Stimulated activated CD4-positive, alpha-beta T cell treated with anti-CD3 and anti-CD28 coated beads, Interleukin-4, amount 100 ng/mL, for 24 hours (primary cell): ENCODE measurements around the gene ARID4B.
"Not testable (repeated sequence)": the region's sequence is repeated elsewhere in the genome, so short reads cannot be mapped to it uniquely, and the experiment has no call there.

ENCODE experiments used
- DNase-seq: peaks from one replicate; pipeline ENCODE4 v3.0.0-alpha.2; 2020

Gene ARID4B

GRCh38 chr1:235266325-235266724, 61.7 kb downstream of the ARID4B start:
- DNase-seq: no peak

- no peak for DNase-seq
These were observed 62.1 kb downstream of the ARID4B start for GRCh38 chr1:235265900-235266299.

GRCh38 chr1:235264327-235264726, 63.7 kb downstream of the ARID4B start:
- no peak for DNase-seq

- no peak for DNase-seq
These were observed 65.4 kb downstream of the ARID4B start for GRCh38 chr1:235262539-235262938.

GRCh38 chr1:235261243-235261642, 66.7 kb downstream of the ARID4B start:
- no peak for DNase-seq

- no peak for DNase-seq
These were observed 68.7 kb downstream of the ARID4B start for GRCh38 chr1:235259133-235259778.

GRCh38 chr1:235258068-235258467, 69.9 kb downstream of the ARID4B start:
- DNase-seq: not testable (repeated sequence)

- no peak for DNase-seq
These were observed 73.3 kb downstream of the ARID4B start for GRCh38 chr1:235254721-235255120.

- DNase-seq: peak; percentile 67
These were observed 74.6 kb downstream of the ARID4B start for GRCh38 chr1:235253219-235253962.

- no peak for DNase-seq
These were observed 77.5 kb downstream of the ARID4B start for GRCh38 chr1:235250430-235250829.

GRCh38 chr1:235246022-235246948, 81.7 kb downstream of the ARID4B start:
- DNase-seq: no peak

- no peak for DNase-seq
These were observed 82.9 kb downstream of the ARID4B start for GRCh38 chr1:235244974-235245592.

- DNase-seq: no peak
These were observed 87.0 kb downstream of the ARID4B start for GRCh38 chr1:235240960-235241359.

GRCh38 chr1:235239851-235240250, 88.1 kb downstream of the ARID4B start:
- DNase-seq: no peak

- DNase-seq: no peak
These were observed 89.4 kb downstream of the ARID4B start for GRCh38 chr1:235238558-235238957.

- DNase-seq: no peak
These were observed 91.9 kb downstream of the ARID4B start for GRCh38 chr1:235236128-235236527.

GRCh38 chr1:235229868-235230267, 98.1 kb downstream of the ARID4B start:
- DNase-seq: no peak

GRCh38 chr1:235227414-235227813, 100.6 kb downstream of the ARID4B start:
- no peak for DNase-seq

- DNase-seq: no peak
These were observed 101.0 kb downstream of the ARID4B start for GRCh38 chr1:235226933-235227332.

GRCh38 chr1:235225299-235225698, 102.7 kb downstream of the ARID4B start:
- no peak for DNase-seq

- DNase-seq: no peak
These were observed 106.2 kb downstream of the ARID4B start for GRCh38 chr1:235221653-235222375.

- no peak for DNase-seq
These were observed 112.5 kb downstream of the ARID4B start for GRCh38 chr1:235215453-235215852.
